Dermis blood vessel endothelial cell (primary cell): ENCODE measurements around the gene IGFBP4. TPM values are rescaled to one million over a fixed set of nuclear protein-coding genes. Genes with fewer than 3 reads are reported as not detected.

Experiments
- DNase-seq: peaks from one replicate; pipeline ENCODE4 v3.0.0; 2010
- total RNA-seq: library from RNA; depleted of rRNA; stranded (reverse); fragments of >200 nt; gene quantifications from 2 replicates; pipeline ENCODE4 v1.2.3, GENCODE V29; 2014

Gene IGFBP4
- total RNA-seq, 1 donor from 2014 or later, result 375 TPM

DNA sequence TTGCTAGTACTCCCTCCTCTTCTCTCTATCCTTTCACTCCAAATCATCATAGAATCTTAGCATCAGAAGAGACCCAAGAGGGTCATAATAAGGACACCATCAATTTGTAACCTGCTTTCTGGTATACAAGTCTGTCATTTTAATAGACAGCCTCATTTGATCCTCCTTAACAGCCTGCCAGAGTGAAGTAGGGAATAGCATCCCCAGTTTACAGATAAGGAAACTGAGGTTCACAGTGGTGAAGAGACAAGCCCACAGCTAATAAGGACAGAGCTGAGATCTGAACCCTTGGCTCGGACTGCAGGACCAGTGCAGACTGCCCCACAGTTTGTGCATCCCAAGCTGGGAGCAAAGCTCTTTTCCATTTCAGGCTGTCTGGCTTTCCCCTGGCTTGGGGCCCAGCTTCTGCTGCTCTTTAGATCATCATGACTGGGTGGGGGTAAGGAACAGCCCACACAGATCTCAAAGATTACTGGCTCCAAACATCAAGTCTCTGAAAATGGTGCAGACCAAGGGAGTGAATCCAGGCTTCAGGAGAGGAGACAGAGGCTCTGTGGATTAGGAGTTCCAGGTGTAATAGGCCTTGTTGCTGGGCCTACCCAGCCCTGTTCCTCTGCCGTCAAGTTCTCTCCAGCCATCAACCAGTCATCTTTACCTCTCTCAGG is 10.3 kb upstream of the IGFBP4 start:
- no peak for DNase-seq

DNA sequence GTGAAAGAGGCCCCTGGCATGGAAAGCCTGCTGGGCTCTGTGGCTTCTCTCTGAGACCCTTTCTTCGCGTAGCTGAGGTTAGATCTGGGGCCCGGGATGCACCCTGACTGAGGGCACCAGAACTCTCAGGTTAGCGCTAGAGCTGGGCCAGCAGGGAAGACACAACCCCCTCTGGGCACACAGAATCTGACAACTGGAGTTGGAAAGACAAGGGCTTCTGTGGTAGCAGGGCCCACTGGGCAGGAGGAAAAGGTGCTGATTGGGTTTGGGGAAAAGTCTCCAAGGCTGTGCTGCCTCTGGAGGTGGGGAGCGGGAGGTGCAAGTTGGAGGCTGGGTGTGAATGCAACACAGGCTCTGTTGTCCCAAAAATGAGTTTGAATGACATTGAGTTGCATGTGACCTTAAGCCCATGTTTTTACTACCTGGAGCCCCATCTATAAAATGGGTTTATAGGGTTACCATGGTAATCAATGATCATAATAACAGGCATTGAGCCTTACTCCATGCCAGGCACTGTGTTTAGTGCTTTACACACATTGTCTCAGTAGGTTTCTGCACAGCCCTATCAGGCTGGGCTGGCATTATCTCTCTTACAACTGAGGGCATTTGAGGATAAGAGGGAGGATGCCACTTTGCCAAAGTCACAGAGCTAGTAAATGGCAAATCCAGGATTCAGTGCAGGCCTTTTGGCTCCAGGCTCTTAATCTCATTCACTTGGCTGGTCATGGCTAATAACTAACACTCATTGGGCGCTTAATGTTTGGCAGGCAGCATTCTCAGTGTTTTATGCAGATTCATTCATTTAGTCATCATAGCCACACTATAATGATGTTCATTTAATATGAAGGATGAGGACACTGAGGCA is 9.5 kb upstream of the IGFBP4 start:
- DNase-seq, result peak; percentile 31

- no peak for DNase-seq
Observed at GRCh38 chr17:40436636-40437035, 6.6 kb upstream of the IGFBP4 start.

- no peak for DNase-seq
Observed at GRCh38 chr17:40437095-40437732, 6.0 kb upstream of the IGFBP4 start.

DNA sequence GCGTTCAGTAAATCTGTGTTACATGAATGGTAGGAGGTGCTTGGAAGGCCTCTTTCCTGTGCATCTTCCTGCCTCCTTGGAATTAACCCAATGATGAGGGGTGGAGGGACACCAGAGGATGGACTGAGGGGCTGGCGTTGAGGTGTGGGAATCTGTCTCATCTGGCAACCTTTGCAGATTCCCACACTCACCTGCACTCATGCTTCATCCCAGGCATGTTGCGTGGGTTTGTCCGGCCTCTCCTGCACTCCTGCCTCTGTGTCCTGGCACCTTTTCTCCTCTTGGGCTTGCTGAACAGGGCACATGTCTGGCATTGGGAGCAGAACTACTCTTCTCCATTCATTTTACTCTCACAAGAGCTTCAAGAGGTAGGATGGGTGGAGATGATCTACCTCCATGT is 3.1 kb upstream of the IGFBP4 start:
- no peak for DNase-seq

DNA sequence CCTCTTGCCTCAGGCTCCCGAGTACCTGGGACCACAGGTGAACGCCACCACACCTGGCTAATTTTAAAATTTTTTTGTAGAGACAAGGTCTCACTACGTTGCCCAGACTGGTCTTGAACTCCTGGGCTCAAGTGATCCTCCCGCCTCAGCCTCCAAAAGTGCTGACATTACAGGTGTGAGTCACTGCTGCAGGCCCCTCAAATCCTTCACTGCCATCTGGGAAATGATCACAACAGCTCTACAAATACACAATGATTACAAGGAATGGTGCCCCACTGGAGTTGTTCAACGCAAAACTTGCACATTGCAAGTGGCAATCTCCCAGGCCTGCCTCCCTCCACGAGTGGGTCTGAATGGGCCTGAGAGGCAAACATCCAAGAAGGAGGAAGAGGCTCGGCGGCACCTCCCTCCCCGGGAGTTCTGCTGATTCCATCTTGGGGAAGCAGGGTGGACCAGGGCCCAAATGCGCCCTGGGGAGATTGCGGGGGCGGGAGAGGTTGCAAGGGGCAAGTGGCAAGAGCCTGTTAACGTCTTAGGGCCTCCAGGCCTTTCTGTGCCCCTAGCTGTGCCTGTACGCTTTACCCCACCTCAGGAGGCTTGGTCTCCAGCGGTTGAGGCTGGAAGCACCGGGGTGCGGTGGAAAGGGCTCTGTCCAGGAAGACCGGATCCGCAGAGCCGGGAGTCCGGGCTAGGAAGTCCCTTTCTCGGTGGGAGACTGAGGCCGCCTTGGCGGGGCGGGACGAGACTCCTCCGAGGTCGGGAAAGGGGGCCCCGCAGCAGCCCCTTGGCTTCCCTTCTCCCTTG is 656 bp upstream of the IGFBP4 start:
- peak; percentile 47 for DNase-seq

GRCh38 chr17:40443988-40444899 is 994 bp downstream of the IGFBP4 start:
- peak; percentile 28 for DNase-seq

- peak; percentile 40 for DNase-seq
Observed at GRCh38 chr17:40445751-40446468, 2.7 kb downstream of the IGFBP4 start.

GRCh38 chr17:40447148-40447644 is 3.9 kb downstream of the IGFBP4 start:
- DNase-seq, result no peak

DNA sequence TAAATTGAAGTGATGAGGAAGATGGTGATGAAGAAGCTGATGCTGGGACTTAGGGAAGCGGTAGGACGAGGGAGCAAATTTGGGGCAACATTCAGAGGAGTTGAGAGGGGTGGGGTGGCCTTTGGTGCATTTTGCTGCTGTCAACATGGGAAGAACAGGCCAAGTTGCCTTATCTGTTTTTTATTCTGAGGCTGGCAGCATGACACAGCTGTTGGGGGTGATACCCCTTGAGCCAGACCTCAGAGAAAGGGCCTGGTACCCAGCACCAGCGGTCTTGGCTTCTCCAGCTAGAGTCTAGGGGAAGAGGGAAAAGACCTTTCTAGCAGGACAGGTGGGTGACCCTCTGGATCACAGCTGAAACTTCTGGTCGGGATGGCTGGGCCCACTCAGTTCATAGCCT is 4.6 kb downstream of the IGFBP4 start:
- no peak for DNase-seq

- peak; percentile 39 for DNase-seq
Observed at GRCh38 chr17:40448213-40448638, 5.0 kb downstream of the IGFBP4 start.

GRCh38 chr17:40448639-40449261 is 5.5 kb downstream of the IGFBP4 start:
- no peak for DNase-seq

- DNase-seq, result peak; percentile 80
Observed at GRCh38 chr17:40450175-40450574, 6.9 kb downstream of the IGFBP4 start.

- no peak for DNase-seq
Observed at GRCh38 chr17:40451420-40451819, 8.2 kb downstream of the IGFBP4 start.

DNA sequence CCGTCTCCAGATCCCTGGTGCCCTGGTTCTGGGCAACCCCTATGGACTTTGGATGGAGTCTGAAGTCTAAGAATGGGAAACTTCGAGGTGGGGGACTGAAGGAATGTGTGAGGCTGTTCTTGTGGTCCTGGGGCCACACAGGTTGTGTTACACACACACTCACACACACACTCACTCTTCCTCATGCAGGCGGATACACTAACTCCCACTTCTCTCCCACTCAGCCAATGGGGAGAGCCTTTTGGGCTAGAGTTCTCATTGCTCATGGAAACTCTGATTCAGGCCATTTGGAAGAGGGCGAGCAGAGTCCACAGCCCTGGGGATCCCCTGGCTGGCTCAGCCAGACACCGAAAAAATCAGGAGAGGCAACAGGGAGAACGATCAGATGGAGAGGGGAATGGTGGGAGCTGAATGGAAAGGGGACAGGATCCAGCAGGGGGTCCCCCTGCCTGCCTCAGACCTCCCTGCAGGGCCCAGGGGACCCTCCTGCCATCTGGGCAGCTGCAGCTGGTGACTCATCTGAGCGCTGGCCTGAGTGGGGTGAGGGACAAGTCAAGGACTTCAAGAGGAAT is 9.1 kb downstream of the IGFBP4 start:
- DNase-seq, result peak; percentile 64

GRCh38 chr17:40452921-40453378 is 9.7 kb downstream of the IGFBP4 start:
- no peak for DNase-seq

- no peak for DNase-seq
Observed at GRCh38 chr17:40453881-40454612, 10.8 kb downstream of the IGFBP4 start.

GRCh38 chr17:40454613-40454995 is 11.4 kb downstream of the IGFBP4 start:
- no peak for DNase-seq

DNA sequence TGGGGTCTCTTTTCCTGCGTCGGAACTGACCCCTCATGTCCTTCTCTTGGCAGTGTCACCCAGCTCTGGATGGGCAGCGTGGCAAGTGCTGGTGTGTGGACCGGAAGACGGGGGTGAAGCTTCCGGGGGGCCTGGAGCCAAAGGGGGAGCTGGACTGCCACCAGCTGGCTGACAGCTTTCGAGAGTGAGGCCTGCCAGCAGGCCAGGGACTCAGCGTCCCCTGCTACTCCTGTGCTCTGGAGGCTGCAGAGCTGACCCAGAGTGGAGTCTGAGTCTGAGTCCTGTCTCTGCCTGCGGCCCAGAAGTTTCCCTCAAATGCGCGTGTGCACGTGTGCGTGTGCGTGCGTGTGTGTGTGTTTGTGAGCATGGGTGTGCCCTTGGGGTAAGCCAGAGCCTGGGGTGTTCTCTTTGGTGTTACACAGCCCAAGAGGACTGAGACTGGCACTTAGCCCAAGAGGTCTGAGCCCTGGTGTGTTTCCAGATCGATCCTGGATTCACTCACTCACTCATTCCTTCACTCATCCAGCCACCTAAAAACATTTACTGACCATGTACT is 13.2 kb downstream of the IGFBP4 start:
- DNase-seq, result no peak
